Suprapubic skin (tissue), 3 donors: ENCODE data around the gene TNNT2.

Experiments used
- EP300 ChIP-seq: sonication (generic); formaldehyde crosslinking; IDR thresholded peaks from one replicate; pipeline ENCODE4 v1.6.1; 2017; ENCODE audit warnings: antibody characterized with exemption
- POLR2A ChIP-seq, 2 donors: fragments of 450-650 bp; IDR thresholded peaks; one replicate each; pipeline ENCODE4 v1.6.1; 2017; ENCODE audit warnings: antibody characterized with exemption in 2 of 2, mild to moderate bottlenecking in 2 of 2, moderate library complexity in 2 of 2
- TF ChIP-seq, protein P1 (sequence below), 2 donors: fragments of 200-600 bp in 1 of 2; fragments of 450-650 bp in 1 of 2; sonication (generic) in 1 of 2; IDR thresholded peaks; one replicate each; pipeline ENCODE4 v1.5.1; 2016 to 2019; ENCODE audit warnings: antibody characterized with exemption in 2 of 2, mild to moderate bottlenecking in 1 of 2, moderate library complexity in 1 of 2

DNA sequence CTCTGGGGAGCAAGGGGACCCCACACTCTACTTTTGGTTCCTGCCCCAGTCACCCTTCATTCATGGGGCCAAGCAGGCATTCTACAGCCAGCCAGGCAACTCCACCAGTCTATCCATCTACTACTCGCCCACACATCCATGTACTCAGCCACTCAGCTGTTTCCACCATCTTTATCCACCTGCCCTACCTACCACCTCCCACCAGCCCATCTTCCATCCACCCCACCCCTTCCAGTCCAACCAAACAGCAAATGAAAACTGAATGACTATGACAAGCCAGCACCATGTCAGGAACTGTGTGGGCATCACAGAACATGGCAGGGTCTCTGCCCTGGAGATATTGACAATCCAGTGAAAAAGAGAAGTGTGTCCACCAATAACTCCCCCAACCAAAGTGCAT, 13.7 kb upstream of the TNNT2 start:
- TF ChIP-seq, protein P1, sequence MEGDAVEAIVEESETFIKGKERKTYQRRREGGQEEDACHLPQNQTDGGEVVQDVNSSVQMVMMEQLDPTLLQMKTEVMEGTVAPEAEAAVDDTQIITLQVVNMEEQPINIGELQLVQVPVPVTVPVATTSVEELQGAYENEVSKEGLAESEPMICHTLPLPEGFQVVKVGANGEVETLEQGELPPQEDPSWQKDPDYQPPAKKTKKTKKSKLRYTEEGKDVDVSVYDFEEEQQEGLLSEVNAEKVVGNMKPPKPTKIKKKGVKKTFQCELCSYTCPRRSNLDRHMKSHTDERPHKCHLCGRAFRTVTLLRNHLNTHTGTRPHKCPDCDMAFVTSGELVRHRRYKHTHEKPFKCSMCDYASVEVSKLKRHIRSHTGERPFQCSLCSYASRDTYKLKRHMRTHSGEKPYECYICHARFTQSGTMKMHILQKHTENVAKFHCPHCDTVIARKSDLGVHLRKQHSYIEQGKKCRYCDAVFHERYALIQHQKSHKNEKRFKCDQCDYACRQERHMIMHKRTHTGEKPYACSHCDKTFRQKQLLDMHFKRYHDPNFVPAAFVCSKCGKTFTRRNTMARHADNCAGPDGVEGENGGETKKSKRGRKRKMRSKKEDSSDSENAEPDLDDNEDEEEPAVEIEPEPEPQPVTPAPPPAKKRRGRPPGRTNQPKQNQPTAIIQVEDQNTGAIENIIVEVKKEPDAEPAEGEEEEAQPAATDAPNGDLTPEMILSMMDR (IDR thresholded peaks at IDR 0.05): no peak
- TF ChIP-seq EP300 (no peak), POLR2A (IDR thresholded peaks at IDR 0.05) (no peak)
